Stimulated activated CD8-positive, alpha-beta memory T cell treated with anti-CD3 and anti-CD28 coated beads, Interleukin-7, amount 100 ng/mL, for 24 hours (primary cell): ENCODE results near the gene PLA2G4B.

ENCODE experiments used
- DNase-seq: peaks from one replicate; pipeline ENCODE4 v3.0.0-alpha.2; 2020; ENCODE audit warnings: low read depth

PLA2G4B gene, protein sequence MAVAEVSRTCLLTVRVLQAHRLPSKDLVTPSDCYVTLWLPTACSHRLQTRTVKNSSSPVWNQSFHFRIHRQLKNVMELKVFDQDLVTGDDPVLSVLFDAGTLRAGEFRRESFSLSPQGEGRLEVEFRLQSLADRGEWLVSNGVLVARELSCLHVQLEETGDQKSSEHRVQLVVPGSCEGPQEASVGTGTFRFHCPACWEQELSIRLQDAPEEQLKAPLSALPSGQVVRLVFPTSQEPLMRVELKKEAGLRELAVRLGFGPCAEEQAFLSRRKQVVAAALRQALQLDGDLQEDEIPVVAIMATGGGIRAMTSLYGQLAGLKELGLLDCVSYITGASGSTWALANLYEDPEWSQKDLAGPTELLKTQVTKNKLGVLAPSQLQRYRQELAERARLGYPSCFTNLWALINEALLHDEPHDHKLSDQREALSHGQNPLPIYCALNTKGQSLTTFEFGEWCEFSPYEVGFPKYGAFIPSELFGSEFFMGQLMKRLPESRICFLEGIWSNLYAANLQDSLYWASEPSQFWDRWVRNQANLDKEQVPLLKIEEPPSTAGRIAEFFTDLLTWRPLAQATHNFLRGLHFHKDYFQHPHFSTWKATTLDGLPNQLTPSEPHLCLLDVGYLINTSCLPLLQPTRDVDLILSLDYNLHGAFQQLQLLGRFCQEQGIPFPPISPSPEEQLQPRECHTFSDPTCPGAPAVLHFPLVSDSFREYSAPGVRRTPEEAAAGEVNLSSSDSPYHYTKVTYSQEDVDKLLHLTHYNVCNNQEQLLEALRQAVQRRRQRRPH

DNA sequence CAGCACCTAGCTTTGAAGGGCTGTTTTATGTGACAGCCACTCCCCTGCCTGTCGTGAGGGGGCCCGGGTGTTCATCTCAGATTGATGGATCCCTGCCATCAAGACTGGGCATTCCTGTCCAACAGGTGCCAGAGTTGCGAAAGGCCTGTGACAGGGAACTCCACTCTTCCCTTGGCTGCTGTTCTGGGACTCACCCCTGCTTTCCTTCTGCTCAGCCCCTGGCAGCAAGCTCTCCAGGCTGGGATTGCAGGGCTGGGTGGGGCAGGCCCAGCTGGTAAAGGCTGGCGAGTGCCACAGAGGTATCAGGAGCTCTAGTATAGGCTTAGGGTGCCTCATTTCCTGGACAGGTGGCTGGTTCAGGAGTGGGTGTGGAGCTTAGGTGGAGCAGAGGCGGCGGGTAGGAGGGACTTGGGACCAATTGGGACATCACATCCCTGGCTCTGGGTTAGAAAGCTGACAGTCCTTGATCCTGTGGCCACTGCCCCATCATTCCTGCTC is at the start of gene PLA2G4B:
TSS of gene PLA2G4B (plus strand) at position 448 of the 498 bp plus-strand sequence. CDS start 67 bp downstream, outside the sequence.
- no peak for DNase-seq

DNA sequence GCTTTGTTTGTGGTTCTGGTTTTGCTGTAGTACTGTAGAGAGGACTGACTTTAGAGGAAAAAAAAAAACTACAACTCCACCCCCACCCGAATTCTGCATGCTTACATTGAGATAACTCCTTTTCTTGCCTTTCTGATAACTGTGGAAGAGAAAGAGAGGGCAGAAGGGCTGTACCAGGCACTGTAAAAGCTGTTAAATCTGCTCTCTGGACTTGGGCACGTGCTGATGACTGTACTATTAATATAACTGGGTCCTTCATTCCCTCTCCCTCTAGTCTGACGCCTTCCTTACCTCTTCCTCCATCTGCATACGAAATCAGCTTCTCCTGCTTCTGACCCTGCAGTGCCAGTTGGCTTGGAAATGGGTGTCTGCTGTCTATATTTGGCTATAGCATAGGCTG is 49.4 kb upstream of the PLA2G4B start:
- no peak for DNase-seq

DNA sequence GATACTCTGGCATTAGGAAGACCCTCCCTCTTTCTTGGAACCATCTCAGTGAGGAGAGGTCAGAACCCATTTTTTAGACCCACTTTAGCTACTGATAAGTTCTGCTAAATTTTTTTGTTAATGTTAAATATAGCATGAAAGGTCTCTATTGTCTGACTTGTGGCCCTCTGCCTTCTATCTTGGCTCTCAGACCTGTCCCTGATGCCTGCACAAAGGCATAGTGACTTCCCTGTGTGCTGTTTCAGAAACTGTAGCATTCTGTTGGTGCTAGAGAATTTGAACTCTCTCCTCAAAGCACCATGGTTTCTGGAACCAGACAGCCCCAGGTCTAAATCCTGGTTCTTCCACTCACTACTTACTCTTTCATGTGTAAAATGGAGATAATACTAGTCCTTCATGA is 49.0 kb upstream of the PLA2G4B start:
- DNase-seq = no peak

DNA sequence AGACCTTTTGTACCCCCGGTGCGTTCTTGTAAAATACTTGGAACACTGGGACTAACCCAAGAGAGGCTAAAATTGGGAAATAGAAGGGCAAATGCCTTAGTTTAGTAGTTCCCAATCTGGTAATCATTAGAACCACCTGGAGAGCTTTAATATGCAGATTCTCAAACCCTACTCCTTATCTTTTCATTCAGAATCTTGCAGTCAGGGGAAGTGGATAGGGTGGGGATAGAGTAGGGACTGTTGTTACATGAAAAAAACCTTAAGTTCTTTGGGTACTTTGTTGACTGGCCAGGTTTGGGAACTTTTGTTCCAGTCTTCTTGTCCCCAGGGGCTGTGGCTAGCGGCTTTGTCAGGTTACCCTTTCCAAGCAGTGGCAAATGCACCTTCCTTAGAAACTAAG is 48.5 kb upstream of the PLA2G4B start:
- DNase-seq = no peak

DNA sequence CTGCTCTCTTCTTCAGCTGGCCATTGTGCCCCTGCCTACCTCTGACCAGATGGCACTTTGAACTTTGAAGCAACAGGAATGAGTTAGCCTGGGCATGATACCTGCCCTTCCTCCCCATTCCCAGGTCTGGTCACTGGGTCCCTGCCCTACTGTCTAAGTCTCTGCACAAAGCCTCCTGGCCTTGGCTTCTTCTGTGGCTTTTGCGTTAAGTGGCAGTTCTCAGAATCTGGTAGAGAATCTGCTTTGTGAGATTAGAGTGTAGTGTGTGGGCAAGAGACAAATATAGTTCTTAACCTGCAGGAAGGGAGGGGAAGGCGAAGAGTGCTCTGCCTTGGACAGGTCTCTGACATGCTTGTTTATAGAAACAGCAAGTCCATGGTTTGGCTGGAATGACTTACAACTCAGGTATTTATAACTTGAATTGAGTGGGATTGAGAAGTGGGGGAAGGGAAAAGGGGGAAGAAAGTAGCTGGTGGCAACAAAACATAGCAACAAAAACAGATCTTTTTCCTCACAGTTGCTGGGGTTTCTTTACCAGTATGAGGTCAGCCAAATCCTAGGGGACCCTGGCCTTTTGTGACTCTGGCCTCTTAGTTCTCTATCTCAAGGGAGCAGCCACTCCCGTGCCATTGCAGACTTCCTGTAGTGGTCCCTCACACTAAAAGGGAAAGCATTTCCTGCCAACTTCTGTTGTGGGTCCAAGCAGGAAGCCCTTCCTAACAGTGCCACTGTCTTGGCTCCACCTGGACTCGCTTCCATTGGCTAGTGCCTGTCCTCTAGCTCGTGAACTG is 47.7 kb upstream of the PLA2G4B start:
- DNase-seq = no peak

DNA sequence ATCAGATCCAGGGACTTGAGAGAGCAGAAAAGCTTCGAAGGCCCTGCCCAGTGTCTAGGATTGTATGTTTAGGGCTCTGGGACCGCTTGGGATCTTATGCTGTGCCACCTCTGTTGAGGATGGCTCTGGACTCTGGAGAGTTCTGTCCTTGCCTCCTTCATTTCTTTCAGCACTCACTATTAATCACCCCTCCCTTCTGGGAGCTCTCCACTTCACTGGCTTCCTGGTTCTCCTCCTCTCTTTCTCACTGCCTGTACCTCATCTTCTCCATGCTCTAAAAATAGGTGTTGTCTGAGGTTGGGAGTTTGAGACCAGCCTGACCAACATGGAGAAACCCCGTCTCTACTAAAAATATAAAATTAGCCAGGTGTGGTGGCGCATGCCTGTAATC is 47.1 kb upstream of the PLA2G4B start:
- DNase-seq = no peak

DNA sequence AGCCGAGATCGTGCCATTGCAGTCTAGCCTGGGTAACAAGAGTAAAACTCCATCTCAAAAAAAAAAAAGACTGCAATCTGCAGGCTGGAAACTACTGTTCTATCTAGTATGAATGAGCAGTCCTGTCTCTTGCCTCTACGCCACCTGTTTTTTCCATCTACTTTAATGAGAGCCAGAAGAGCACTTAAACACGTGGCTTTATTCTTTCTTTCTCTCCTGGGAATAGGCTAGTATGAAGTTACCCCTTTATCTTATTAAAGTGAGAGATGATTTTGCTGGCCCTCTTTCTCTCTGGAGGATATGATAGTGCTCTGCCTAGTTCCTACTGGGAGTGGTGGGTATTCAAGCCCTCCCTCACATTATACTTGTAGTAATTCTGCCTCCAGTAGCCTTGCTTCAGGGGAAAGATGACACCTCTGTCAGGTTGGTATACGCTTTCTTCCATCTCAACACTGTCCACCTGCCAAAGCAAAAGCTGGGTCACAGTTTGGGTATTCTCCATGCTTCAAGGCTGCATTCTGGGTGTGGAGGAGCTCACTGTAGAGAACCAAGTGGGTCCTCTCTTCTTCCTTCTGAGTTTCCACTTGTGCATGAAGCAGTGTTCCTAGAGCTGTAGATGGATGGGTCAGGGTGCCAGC is 46.5 kb upstream of the PLA2G4B start:
- no peak for DNase-seq

DNA sequence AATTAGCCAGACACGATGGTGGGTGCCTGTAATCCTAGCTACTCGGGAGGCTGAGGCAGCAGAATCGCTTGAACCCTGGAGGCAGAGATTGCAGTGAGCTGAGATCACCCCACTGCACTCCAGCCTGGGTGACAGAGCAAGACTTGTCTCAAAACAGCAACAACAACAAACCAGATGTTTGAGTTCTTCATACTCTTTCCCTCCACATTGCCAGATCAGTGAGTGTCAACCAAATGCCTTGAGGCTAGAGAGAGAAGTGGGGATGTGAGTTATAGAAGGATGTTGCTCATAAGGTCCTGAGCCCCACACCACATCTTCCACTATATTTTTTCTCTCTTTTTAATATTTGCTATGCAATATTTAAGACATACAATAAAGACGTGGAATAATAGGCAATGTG is 44.6 kb upstream of the PLA2G4B start:
- DNase-seq = no peak

DNA sequence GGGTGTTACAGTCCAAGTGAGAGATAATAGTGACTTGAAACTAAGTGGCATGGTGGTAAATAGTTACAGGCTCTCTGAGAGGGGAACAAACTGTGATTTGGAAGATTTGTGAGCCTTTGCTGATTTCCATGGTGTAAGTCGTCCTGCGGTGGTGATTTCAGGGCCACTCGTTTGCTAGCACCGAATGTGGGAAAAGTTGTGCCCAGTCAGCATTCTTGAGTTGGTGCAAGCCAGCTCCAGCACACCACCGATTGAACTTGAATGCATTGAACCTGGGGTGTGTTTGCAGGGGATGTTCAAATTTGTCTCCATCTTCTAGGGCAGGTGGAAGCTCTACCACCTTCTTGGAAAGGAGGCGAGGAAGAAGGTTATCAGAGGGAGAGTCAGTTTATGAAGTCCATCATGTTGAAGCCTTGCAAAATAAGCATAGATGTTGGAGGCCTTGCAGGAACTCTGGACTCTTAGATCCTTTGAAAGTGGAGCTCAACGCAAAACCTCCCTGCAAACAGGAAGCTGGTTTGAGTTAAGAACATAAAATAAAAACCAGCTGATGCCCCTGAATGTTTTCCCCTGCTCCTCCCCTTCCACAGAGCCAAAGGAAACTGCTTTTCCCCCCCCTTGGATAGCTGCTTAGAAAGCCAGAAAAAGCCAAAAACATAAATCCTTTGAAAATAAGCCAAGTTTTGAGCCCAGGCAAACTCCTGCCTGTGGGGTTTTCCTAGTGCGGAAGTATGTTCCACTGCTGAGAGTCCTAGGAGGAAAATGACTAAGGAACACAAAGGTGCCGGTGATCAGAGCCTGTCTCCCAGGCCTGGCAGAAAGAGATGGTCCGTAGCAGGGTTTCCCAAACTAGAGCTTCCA is 42.4 kb upstream of the PLA2G4B start:
- DNase-seq = no peak

DNA sequence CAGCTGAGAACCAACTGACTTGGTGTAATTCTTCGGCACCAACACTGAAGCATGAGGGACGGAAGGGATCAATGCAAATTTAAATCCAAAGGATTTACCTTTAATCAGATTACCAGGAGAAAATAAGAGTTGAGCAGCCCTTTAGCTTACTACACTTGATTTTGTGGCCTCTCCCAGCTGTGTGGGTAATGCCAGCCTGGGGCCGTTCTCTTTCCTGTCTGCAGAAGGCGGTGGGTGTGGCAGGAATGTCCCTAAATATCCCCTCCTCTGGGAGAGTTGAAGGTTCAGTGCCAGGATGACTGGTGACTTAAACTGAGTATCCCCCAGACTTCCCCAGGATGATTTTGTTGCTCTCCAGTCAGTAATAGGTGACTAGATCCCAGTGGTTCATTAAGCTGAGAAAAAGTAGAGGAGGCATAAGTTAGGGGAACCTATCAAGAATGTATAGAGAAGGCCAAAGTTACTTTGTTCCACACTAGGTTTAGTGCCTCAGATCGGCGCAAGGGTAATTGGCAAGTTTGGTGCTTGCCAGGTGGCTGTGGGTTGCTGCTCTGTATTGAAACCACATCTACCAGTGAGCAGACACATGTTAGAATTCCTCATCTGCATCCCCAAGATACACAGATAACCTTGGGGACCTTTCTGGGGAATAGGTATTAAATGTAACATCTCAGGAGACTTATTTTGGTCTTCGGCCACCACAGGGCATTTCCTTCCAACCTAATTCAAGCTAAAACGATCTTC is 41.3 kb upstream of the PLA2G4B start:
- no peak for DNase-seq

DNA sequence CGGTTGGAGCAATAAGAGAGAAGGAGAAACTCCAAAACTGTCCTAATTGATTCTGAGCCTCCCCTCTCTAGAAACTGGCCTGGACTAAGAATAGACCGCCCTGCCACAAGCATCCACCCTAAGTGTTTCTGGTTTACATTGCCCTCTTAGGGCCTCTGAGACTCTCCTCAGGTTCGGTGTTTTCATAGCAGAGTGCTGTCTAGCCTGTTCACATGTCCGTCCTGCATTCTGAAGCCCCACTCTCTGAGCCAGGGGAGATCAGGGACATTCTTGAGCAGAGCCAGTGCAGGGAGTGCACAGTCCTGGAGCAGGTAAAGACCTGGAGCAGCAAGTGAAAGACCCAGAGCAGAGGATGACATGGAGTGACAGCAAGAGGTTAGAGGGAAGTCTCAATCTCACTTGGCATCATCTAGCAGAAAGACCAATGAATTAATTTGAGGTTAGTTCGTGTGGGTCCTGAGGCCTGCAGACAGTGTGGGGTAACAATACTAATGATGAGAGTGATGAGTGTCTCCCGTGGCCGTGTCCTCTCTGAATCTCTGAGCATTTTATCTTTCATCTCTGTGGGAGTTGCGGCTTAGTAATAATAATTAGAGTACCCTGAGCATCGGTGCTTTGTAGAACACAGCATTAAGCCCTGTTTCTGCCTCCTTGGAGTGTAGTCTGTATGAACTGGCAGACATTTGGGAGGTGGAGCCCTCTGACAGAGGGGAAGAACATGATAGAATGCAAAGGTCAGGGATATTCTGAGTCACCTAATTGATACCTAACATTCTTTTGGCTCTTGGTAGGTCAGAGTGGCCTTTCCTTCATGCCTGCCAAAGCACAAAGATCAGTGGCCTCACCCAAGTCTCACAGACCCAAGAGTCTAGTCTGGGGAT is 39.8 kb upstream of the PLA2G4B start:
- no peak for DNase-seq

DNA sequence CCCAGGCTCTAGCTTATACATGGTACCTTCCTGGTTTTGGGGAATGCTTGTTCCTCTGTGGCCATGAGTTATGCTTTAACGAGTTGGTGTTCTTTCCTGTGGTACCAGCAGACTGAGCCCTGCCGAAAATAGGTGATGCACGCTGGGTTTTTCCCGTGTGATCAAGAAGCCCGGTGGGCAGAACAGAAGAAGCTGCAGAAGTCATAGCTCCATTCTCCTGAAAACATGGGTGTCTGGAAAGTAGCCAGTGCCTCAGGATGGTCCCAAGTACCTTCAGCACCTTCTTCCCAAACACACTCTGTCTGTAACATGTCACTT is 39.2 kb upstream of the PLA2G4B start:
- no peak for DNase-seq

DNA sequence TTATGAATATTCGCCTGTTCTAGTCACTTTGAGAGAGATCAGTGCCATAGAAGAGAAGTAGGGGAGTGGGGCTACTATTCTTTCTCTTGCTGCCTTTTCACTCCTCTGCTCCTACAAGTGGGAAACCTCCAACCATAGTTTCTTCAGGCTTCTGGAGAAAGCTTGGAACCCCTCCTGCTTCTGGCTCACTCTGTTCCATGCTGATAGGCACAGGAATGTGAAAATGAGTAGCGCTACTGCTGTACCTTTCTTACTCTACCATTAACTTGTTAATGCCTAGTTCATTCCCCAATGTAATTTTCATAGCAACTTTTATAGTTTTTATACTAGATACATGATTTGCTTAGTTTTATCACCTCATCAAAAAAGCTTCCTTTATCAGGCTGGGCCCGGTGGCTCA is 37.5 kb upstream of the PLA2G4B start:
- DNase-seq = no peak

DNA sequence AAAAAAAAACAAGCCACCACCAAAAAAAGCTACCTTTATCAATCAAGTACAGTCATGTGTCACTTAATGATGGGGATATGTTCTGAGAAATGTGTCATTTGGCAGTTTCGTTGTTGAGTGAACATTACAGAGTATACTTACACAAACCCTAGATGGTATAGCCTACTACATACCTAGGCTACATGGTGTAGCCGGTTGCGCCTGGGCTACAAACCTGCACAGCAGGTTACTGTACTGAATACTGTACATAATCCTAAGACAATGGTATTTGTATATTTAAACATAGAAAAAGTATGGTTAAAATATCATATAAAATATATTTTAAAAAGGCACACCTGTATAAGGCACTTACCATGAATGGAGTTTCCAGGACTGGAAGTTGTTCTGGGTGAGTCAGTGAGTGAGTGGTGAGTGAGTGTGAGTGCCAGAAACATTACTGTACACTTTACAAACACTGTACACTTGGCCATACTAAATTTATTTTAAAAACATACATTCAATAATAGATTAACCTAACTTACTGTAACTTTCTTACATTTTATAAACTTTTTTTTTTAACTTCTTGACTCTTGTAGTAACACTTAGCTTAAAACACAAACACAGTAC is 36.7 kb upstream of the PLA2G4B start:
- DNase-seq = no peak

DNA sequence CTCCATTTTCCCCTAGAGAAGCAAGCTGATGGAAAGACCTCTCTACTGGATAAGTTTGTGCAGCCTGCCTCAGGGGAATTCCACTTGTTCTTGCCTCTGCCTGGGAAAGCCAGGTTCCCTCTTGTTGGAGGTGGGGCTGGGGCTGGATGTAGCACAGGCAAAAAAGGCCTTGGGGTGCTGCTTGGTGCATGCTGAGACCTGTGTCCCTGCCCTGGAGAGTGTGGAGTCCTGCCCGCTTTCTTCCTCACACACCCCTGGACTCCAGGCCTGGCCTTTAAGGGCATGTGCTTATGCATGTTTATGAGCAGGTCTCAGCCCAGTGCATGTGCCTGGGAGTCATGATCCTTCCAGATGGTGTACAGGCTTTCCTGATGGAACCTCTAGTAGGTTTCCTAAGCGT is 34.3 kb upstream of the PLA2G4B start:
- no peak for DNase-seq

DNA sequence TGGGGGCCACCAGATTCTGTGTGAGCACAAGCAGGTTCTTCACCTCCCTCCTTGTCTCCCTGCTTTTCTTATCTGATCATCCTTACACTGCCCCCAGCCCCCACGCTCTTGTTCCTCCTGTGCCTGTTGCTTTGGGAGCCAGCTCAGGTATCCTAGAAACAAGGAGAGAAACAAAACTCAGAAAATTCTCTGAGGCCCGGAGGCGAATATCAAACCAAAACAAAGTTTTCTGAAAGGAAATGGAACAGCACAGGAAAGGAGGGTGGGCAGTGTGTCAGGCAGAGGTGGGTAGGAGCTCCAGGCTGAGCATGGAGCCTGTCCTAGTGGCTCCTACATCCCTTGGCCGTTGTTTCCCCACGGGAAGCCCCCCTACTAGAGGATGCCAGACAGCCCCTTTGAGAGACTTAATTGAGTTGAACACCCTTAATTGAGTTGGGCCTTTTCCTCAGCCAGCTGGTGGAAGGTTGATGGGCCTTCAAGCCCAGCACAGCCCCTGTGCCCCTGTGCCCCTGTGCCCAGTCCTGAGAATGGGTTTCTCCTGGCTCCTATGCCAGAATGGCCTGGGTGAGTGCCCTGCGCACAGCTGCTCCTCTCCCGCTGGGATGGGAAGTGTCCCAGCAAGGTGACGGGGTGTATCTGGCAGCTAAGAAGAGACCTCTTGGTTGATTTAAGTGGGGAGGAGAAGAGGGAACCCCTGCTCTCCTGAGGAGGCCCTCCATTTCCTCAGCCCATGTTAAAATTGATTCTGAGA is 33.6 kb upstream of the PLA2G4B start:
- DNase-seq = no peak

DNA sequence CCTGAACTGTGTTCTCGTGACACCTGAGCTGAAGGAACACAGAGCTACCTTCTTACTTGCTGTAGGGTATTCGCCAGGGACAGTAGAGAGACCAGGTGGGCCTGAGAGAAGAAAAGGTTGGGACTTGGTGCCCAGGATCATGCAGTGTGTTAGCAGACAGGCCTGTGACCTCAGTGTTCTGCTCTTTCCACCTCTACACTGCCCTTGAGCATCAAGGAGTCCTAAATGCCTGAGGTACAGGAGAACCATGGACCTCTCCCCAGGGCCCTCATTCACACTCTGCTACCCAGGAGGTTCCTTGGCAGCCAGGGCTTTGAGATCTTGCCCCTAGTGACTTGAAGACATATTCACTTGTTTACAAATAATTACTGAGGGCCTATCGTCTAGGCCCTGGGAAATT is 32.9 kb upstream of the PLA2G4B start:
- DNase-seq = no peak
